ENCODE measurements around the gene SLC9A4. TPM values are rescaled to one million over a fixed set of nuclear protein-coding genes. Genes with fewer than 3 reads are reported as not detected.
A peak's percentile ranks its signal among the peaks of the same experiment; 100 is the strongest.

Gene SLC9A4
- polyA plus RNA-seq, 4 donors: 6.1 to 11.3 (median 7.9) TPM

GRCh38 chr2:102449370-102449974 lies 23.6 kb upstream of the SLC9A4 start:
- peak in 1 of 4 donors; percentile 24 for DNase-seq (ENCODE audit: low read depth in 4 of 4, low spot score in 3 of 4)

DNA sequence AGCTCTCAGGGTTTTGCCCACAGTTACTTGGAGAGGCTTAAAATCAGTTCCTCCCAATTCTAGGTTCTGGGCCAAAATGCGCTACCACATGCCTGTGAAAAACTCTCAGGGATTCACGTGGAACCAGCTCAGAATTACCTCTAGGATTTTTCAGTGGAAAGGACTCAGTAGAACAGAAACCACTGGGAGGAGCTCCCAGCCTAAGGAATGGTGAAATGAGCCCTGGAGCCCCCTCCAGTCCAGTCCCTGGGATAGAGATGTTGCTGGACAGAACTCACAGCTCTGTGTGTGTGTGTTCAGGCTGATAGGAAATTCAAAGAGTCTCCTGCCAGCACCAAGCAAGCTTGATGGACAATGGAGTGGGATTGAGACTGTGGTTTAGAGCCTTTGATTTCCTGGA lies 21.1 kb upstream of the SLC9A4 start:
- no peak for DNase-seq (ENCODE audit: low read depth in 4 of 4, low spot score in 3 of 4)

GRCh38 chr2:102453501-102453900 lies 19.5 kb upstream of the SLC9A4 start:
- DNase-seq (ENCODE audit: low read depth in 4 of 4, low spot score in 3 of 4): no peak

DNA sequence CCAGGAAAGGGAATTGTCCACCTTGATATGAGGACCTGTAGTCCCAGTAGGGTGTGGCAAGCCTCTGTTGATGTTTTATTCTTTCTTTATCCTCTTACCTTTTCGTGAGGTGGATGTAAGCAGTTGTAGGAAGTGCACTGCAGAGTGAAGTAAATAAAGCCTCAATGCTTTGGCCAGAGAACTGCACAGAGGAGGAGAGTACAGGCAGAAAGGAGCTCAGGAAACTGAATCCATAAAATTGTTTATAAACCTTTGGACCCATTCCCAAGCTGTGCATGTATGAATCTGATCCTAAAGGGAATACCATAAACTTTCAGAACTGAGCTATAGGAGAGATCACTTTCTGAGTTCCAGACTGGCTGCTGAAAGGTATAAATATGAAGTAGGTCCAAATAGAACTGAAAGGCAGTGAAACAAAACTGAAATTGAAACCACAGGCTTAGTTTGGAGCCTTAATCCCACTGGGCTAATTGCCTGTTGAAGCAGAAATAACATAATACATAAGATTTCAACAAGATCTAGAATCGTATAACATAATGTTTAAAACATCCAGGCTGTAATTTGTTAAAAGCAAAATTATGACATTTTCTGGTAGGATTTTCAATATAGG lies 17.9 kb upstream of the SLC9A4 start:
- DNase-seq (ENCODE audit: low read depth in 4 of 4, low spot score in 3 of 4): no peak

DNA sequence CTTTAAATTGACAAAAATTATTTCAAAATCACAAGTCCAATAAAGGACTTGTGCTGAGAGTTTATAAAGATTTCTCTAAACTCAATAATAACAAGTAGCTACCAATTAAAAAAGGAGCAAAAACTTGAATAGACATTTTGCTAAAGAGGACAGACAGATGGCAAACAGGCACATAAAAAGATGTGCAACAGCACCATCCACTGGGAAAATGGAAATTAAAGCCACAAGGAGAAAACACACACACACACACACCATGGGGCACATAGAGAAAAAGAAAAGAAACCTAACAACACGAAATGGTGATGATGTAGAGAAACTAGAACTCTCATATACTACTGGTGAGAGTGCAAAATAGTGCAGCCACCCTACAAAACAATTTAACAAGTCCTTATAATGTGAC lies 12.6 kb upstream of the SLC9A4 start:
- no peak for DNase-seq (ENCODE audit: low read depth in 4 of 4, low spot score in 3 of 4)

GRCh38 chr2:102461188-102461587 lies 11.8 kb upstream of the SLC9A4 start:
- DNase-seq (ENCODE audit: low read depth in 4 of 4, low spot score in 3 of 4): no peak

- DNase-seq (ENCODE audit: low read depth in 4 of 4, low spot score in 3 of 4): no peak
Measured at GRCh38 chr2:102463160-102463559, 9.9 kb upstream of the SLC9A4 start.

DNA sequence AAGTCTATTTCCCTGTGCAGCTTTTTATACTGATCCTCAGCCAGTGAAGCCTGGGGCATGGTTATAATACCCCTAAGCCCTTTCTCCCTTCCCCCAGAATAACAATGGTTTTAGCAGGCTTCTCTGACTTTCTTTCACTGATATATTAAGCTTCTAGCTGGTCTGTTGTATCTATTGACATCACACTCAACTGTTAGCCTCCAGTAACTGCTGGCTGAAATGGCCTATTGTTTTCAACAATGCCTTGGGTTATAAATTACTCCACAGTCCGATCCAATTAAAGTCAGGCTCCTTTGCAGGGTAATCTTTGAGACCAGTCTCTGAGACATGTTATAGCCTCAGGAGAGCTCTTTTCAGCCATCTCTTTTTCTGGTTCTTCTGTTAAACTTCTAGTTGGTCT lies 2.9 kb upstream of the SLC9A4 start:
- no peak for DNase-seq (ENCODE audit: low read depth in 4 of 4, low spot score in 3 of 4)

DNA sequence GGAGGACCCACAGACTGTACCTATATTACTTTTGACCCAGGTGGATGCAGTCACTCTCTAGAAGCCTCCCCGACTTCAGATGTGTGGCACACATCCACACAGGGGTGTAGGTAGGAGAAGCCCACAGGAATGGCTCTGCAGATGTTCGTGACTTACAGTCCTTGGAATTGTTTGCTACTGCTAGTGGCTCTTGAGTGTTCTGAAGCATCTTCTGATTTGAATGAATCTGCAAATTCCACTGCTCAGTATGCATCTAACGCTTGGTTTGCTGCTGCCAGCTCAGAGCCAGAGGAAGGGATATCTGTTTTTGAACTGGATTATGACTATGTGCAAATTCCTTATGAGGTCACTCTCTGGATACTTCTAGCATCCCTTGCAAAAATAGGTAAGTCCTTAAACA lies 605 bp downstream of the SLC9A4 start:
- no peak for DNase-seq (ENCODE audit: low read depth in 4 of 4, low spot score in 3 of 4)

DNA sequence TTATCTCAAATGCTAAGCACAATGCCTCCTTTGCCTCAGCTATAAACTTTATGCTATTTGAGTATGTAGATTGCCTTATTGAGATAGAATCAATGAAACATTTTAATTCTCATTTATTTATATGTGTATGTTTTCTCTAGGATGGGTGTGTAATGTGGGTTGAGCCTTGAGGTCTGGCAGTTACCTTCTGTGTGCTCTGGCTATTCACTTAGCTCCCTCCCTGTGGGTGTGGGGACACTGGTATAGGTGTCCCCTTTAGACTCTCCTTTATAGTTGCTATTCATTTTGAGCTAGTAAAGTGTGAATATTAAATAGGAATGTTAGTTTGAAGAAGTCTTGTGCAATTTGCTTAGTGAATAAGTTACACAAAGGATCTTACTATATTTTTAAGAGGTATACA lies 1.8 kb downstream of the SLC9A4 start:
- no peak for DNase-seq (ENCODE audit: low read depth in 4 of 4, low spot score in 3 of 4)

- no peak for DNase-seq (ENCODE audit: low read depth in 4 of 4, low spot score in 3 of 4)
Measured at GRCh38 chr2:102478686-102479470, 5.9 kb downstream of the SLC9A4 start.

DNA sequence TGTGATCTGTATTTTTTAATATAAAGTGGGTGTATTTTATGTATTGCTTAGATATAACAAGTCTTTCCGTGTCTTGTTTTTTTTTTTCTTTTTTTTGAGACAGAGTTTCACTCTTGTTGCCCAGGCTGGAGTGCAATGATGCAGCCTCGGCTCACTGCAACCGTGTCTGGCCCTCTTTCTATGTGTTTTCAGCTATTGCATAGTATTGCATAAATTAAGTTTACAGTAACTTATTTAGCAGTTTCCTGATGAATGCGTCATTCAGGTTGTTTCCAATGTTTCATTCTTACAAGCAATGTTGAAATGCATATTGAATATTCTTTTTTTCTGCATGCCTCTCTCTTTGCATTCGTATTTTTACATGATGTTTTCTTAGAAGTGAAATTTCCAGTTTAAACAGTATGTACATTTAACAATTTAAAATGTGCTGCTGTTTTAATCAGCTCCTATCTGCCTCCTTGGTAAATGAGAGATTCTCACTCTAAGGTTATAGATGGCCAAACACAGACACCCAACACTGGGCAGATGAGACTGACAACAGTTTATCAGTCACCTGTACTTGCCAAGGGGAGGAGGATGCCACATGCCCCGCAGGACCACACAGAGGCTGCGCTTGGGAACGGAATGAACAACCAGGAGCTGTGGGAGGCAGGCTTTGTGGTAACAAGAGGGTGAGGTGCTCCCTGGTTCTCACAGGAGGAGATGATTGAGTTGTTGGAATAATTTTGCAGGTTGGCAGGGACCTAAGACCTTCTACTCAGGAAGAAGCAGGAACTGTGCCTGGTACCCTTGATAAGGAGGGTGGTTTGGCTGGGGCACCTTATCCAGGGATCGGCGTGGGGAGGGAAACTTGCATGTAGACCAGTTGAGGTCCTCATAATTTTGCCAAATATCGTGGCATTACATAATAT lies 7.5 kb downstream of the SLC9A4 start:
- no peak for DNase-seq (ENCODE audit: low read depth in 4 of 4, low spot score in 3 of 4)

GRCh38 chr2:102481931-102482330 lies 8.9 kb downstream of the SLC9A4 start:
- DNase-seq (ENCODE audit: low read depth in 4 of 4, low spot score in 3 of 4): no peak

- DNase-seq (ENCODE audit: low read depth in 4 of 4, low spot score in 3 of 4): no peak
Measured at GRCh38 chr2:102483086-102483485, 10.1 kb downstream of the SLC9A4 start.

- no peak for DNase-seq (ENCODE audit: low read depth in 4 of 4, low spot score in 3 of 4)
Measured at GRCh38 chr2:102484310-102485061, 11.5 kb downstream of the SLC9A4 start.

- no peak for DNase-seq (ENCODE audit: low read depth in 4 of 4, low spot score in 3 of 4)
Measured at GRCh38 chr2:102485147-102485785, 12.2 kb downstream of the SLC9A4 start.

GRCh38 chr2:102486941-102487702 lies 14.1 kb downstream of the SLC9A4 start:
- no peak for DNase-seq (ENCODE audit: low read depth in 4 of 4, low spot score in 3 of 4)

DNA sequence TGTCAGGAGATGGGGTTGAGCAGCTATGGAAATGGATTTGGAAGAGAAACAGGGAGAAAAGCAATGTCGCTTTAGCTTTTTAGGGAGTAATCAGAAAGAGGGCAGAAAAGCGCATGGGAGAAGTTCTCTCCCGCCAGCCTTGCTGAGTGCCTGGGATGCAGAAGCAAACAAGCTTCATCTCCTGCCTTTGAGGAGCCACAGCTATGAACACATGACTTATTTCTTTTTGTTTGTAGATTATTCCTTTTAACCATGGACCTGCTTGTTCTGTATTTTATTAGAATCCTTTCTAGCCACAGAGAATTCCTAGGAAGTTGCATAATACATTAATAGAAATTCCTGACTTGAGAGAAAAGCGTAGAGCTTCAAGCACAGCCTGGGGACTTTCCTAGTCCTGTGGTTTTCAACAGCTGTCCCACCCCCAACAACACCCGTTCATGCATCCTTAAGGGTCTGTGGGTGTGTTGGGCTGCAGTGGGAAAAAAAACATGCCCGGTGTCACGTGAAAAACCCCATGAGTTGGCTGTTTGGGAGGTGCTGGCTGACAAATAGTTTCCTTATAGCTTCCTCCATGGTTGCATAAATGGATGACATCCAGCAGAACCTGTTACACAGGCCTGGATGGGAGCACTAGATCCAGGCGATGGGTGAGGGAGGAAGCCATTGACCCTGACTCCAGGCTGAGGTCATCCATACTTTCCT lies 14.9 kb downstream of the SLC9A4 start:
- DNase-seq (ENCODE audit: low read depth in 4 of 4, low spot score in 3 of 4): peak in 2 of 4 donors; percentile 8 to 13

Data from right renal pelvis (tissue), 4 donors.